ENCODE data around the gene GALNT11.
A peak's percentile ranks its signal among the peaks of the same experiment; 100 is the strongest.
"Not testable (repeated sequence)": the region's sequence is repeated elsewhere in the genome, so short reads cannot be mapped to it uniquely, and the experiment has no call there.

Gene GALNT11

GRCh38 chr7:152025077-152025936 is at the start of gene GALNT11:
Gene GALNT11, plus strand, starts transcription at chr7:152025674. Its CDS starts 68,554 bp downstream, at chr7:152094228.
- DNase-seq, result peak; percentile 95

GRCh38 chr7:151978616-151979015 is 46.9 kb upstream of the GALNT11 start:
- DNase-seq, result peak; percentile 47

- no peak for DNase-seq
Measured at GRCh38 chr7:151981223-151981622, 44.3 kb upstream of the GALNT11 start.

GRCh38 chr7:151982806-151983205 is 42.7 kb upstream of the GALNT11 start:
- DNase-seq, result no peak

GRCh38 chr7:151984612-151985011 is 40.9 kb upstream of the GALNT11 start:
- no peak for DNase-seq

- no peak for DNase-seq
Measured at GRCh38 chr7:151987748-151988529, 37.5 kb upstream of the GALNT11 start.

- DNase-seq, result peak; percentile 83
Measured at GRCh38 chr7:151992375-151992774, 33.1 kb upstream of the GALNT11 start.

GRCh38 chr7:151993977-151994676 is 31.3 kb upstream of the GALNT11 start:
- DNase-seq, result peak; percentile 64

GRCh38 chr7:151999424-152000090 is 25.9 kb upstream of the GALNT11 start:
- no peak for DNase-seq

- no peak for DNase-seq
Measured at GRCh38 chr7:152000191-152000590, 25.3 kb upstream of the GALNT11 start.

GRCh38 chr7:152006336-152006735 is 19.1 kb upstream of the GALNT11 start:
- no peak for DNase-seq

GRCh38 chr7:152011860-152012259 is 13.6 kb upstream of the GALNT11 start:
- DNase-seq, result no peak

GRCh38 chr7:152013230-152013629 is 12.2 kb upstream of the GALNT11 start:
- no peak for DNase-seq

- no peak for DNase-seq
Measured at GRCh38 chr7:152013974-152014373, 11.5 kb upstream of the GALNT11 start.

GRCh38 chr7:152014722-152015121 is 10.8 kb upstream of the GALNT11 start:
- no peak for DNase-seq

- no peak for DNase-seq
Measured at GRCh38 chr7:152015600-152015999, 9.9 kb upstream of the GALNT11 start.

- no peak for DNase-seq
Measured at GRCh38 chr7:152016947-152017346, 8.5 kb upstream of the GALNT11 start.

GRCh38 chr7:152017683-152018082 is 7.8 kb upstream of the GALNT11 start:
- not testable (repeated sequence) for DNase-seq

- DNase-seq, result not testable (repeated sequence)
Measured at GRCh38 chr7:152021740-152022139, 3.7 kb upstream of the GALNT11 start.

GRCh38 chr7:152025937-152026890 is 740 bp downstream of the GALNT11 start:
- DNase-seq, result peak; percentile 24

Data from NCI-H69 (cell line).